OCI-LY7 (cell line): ENCODE measurements around the gene MYO7A. TPM values are rescaled to one million over a fixed set of nuclear protein-coding genes. Genes with fewer than 3 reads are reported as not detected.

Experiments
- BruUV-seq: library from RNA; stranded (reverse); fragments of 400-500 nt; replicated peaks from 2 replicates; lab custom pipeline; 2021; lab: Mats Ljungman, UMichigan
- CTCF ChIA-PET: fragments of 300-600 bp; sonication (Branson Sonifier 250); formaldehyde crosslinking; loops from one replicate; lab custom pipeline; 2022; ENCODE audit warnings: antibody characterized with exemption; ENCODE audit not compliant: unreplicated experiment; lab: Charles Lee
- POLR2A ChIA-PET: fragments of 300-600 bp; sonication (Branson Sonifier 250); formaldehyde crosslinking; loops from one replicate; lab custom pipeline; 2022; ENCODE audit warnings: antibody characterized with exemption; lab: Charles Lee
- DNase-seq: peaks from one replicate; pipeline ENCODE4 v3.0.0-alpha.2; 2015; ENCODE audit warnings: low spot score
- H2AFZ ChIP-seq: fragments of 200-600 bp; sonication (generic), shearing (Covaris generic); 2 replicates; pipeline ENCODE4 v1.6.1; 2014; ENCODE audit warnings: mild to moderate bottlenecking, antibody characterized with exemption, low read length, moderate library complexity
- H3K27ac ChIP-seq: fragments of 200-600 bp; sonication (generic); 2 replicates; pipeline ENCODE4 v1.5.1; 2014; ENCODE audit warnings: mixed run types, low read depth, mild to moderate bottlenecking, moderate library complexity, low read length, inconsistent platforms; ENCODE audit not compliant: poor library complexity, severe bottlenecking
- H3K36me3 ChIP-seq: fragments of 200-600 bp; sonication (generic); 2 replicates; pipeline ENCODE4 v1.6.1; 2014; ENCODE audit warnings: mild to moderate bottlenecking, antibody characterized with exemption, low read length, moderate library complexity, mixed read lengths; ENCODE audit not compliant: insufficient read depth
- H3K4me1 ChIP-seq: fragments of 200-600 bp; sonication (generic); 2 replicates; pipeline ENCODE4 v1.5.1; 2014; ENCODE audit warnings: mild to moderate bottlenecking, low read length; ENCODE audit not compliant: insufficient read depth, poor library complexity, severe bottlenecking
- H3K4me2 ChIP-seq: fragments of 200-600 bp; sonication (generic); 2 replicates; pipeline ENCODE4 v1.6.1; 2014; ENCODE audit warnings: mild to moderate bottlenecking, low read length
- H3K4me3 ChIP-seq: fragments of 200-600 bp; sonication (generic); 2 replicates; pipeline ENCODE4 v1.5.1; 2014; ENCODE audit warnings: mild to moderate bottlenecking, low read depth, low read length; ENCODE audit not compliant: poor library complexity, severe bottlenecking
- H3K79me2 ChIP-seq: fragments of 200-600 bp; sonication (generic); 2 replicates; pipeline ENCODE4 v1.6.1; 2016; ENCODE audit warnings: low read depth, mild to moderate bottlenecking, low read length, moderate library complexity, mixed read lengths; ENCODE audit not compliant: insufficient read depth
- H3K9me2 ChIP-seq: fragments of 200-600 bp; sonication (generic); 2 replicates; pipeline ENCODE4 v1.6.1; 2016; ENCODE audit warnings: mild to moderate bottlenecking, low read length, mixed read lengths; ENCODE audit not compliant: insufficient read depth
- H3K9me3 ChIP-seq: fragments of 200-600 bp; sonication (generic); 2 replicates; pipeline ENCODE4 v1.6.1; 2014; ENCODE audit warnings: mild to moderate bottlenecking, mixed run types, low read length, mixed read lengths
- H4K20me1 ChIP-seq: fragments of 200-600 bp; sonication (generic); 2 replicates; pipeline ENCODE4 v1.6.1; 2014; ENCODE audit warnings: mild to moderate bottlenecking, antibody characterized with exemption, low read length, moderate library complexity, mixed read lengths; ENCODE audit not compliant: insufficient read depth
- CTCF ChIP-seq: fragments of 200-600 bp; sonication (generic); conservative IDR thresholded peaks from 2 replicates; pipeline ENCODE4 v1.5.1; 2014; ENCODE audit warnings: mild to moderate bottlenecking, antibody characterized with exemption, low read length, moderate library complexity, mixed read lengths
- EZH2phosphoT487 ChIP-seq: fragments of 200-600 bp; sonication (generic); IDR thresholded peaks from 2 replicates; pipeline ENCODE4 v1.6.1; 2018; ENCODE audit warnings: low read depth, borderline replicate concordance, mild to moderate bottlenecking, mixed run types, antibody characterized with exemption, low read length, moderate library complexity, mixed read lengths
- intact Hi-C: fragments of 100-400 bp; cut with micrococcal nuclease; formaldehyde crosslinking; loops from one replicate; pipeline ENCODE4 v1.10.0; 2022; ENCODE audit not compliant: unreplicated experiment
- total RNA-seq, 2 experiments: library from RNA; depleted of rRNA in 1 of 2; stranded (reverse); fragments of >200 nt in 1 of 2; shearing (Covaris generic) in 1 of 2; gene quantifications; 2 replicates each; pipeline ENCODE4 v1.2.3, GENCODE V29; 2014 to 2022

Gene MYO7A
- total RNA-seq, 2 experiments from 2014 or later, result not detected

- no peak for DNase-seq
- Histone ChIP-seq H3K4me1 (no peaks in the 10 kb centered on the region), H2AFZ (no peak overlapping the region), H3K9me3 (no peaks in the 10 kb centered on the region), H3K27ac (no peak overlapping the region), H3K9me2 (no peaks in the 10 kb centered on the region), H3K4me3 (no peak overlapping the region), H3K36me3 (no peaks in the 10 kb centered on the region), H3K79me2 (no peaks in the 10 kb centered on the region), H3K4me2 (no peak overlapping the region), H4K20me1 (no peaks in the 10 kb centered on the region)
- intact Hi-C loops, result no loop called here
- BruUV-seq, result no TSS peak
- POLR2A ChIA-PET, result interaction anchor here (0.6 kb wide), 2 partner anchors 48 to 172 kb away, joined by 3 read pairs; no protein-coding TSS in a partner anchor
- TF ChIP-seq CTCF, result no peak
- no peak for TF ChIP-seq EZH2phosphoT487
- CTCF ChIA-PET, result no interaction called here
These were observed 74.2 kb downstream of the MYO7A start for GRCh38 chr11:77201991-77202841.

- Histone ChIP-seq H4K20me1 (no peaks in the 10 kb centered on the region), H3K9me2 (no peaks in the 10 kb centered on the region), H3K9me3 (no peaks in the 10 kb centered on the region), H3K36me3 (no peaks in the 10 kb centered on the region), H3K79me2 (no peaks in the 10 kb centered on the region), H3K4me1 (no peaks in the 10 kb centered on the region), H3K4me2 (no peak overlapping the region), H2AFZ (no peak overlapping the region), H3K4me3 (no peak overlapping the region), H3K27ac (no peak overlapping the region)
- no TSS peak for BruUV-seq
- ChIA-PET CTCF (no interaction called here), POLR2A (interaction anchor here (0.6 kb wide), 1 partner anchor 47 kb away, joined by 3 read pairs; no protein-coding TSS in a partner anchor)
- DNase-seq, result no peak
- intact Hi-C loops, result no loop called here
- no peak for TF ChIP-seq CTCF
These were observed 75.2 kb downstream of the MYO7A start for GRCh38 chr11:77202941-77203900.
